GM12878 (cell line): Measurements from ENCODE around the gene MANEAL. TPM values are rescaled to one million over a fixed set of nuclear protein-coding genes. Genes with fewer than 3 reads are reported as not detected.

Experiments
- ATAC-seq: fragments of 200-7000 bp; cut with Tn5 transposase; 3 replicates; pipeline ENCODE4 v1.9.1; 2020; ENCODE audit warnings: mild to moderate bottlenecking, moderate library complexity
- BruUV-seq: library from RNA; stranded (reverse); fragments of 400-500 nt; replicated peaks from 2 replicates; lab custom pipeline; 2021; lab: Mats Ljungman, UMichigan
- CTCF ChIA-PET: fragments of 300-600 bp; sonication (Branson Sonifier 250); formaldehyde crosslinking; extraction: SDS; loops from one replicate; lab custom pipeline; 2021; ENCODE audit warnings: inconsistent platforms; lab: Yijun Ruan, JAX
- POLR2A ChIA-PET: fragments of 350-600 bp; formaldehyde crosslinking; extraction: SDS; loops from one replicate; lab custom pipeline; 2021; ENCODE audit warnings: inconsistent platforms; lab: Charles Lee
- RAD21 ChIA-PET: fragments of 300-600 bp; sonication (Branson Sonifier 250); formaldehyde crosslinking; loops from one replicate; lab custom pipeline; 2023; ENCODE audit warnings: antibody characterized with exemption; ENCODE audit not compliant: unreplicated experiment; lab: Charles Lee
- SMC1A ChIA-PET: fragments of 300-600 bp; sonication (Branson Sonifier 250); formaldehyde crosslinking; loops from one replicate; lab custom pipeline; 2023; ENCODE audit not compliant: unreplicated experiment, uncharacterized antibody; lab: Charles Lee
- DNase-seq: peaks from one replicate; pipeline ENCODE4 v3.0.0-alpha.2; 2011; ENCODE audit warnings: low read depth, low spot score
- FAIRE-seq: peaks from 3 replicates; lab custom pipeline; 2011; peaks lifted over from hg19 to GRCh38; lab: Jason Lieb, UNC
- H2AFZ ChIP-seq: 2 replicates; pipeline ENCODE4 v1.6.0; 2011; ENCODE audit warnings: low read depth, low read length, control low read depth; ENCODE audit not compliant: control insufficient read depth
- H3K27ac ChIP-seq: 2 replicates; pipeline ENCODE4 v1.5.1; 2011; ENCODE audit warnings: control low read depth; ENCODE audit not compliant: control insufficient read depth, insufficient read depth
- H3K27me3 ChIP-seq, 2 experiments: replicated peaks in 1 of 2; 2 replicates each; pipeline versions ENCODE4 v1.6.0 to v1.6.1; 2011; ENCODE audit warnings: low read length in 1 of 2; ENCODE audit not compliant: control insufficient read depth in 2 of 2, insufficient read depth in 2 of 2
- H3K36me3 ChIP-seq, 2 experiments: 2 replicates each; pipeline ENCODE4 v1.5.1; 2011; ENCODE audit warnings: low read length in 1 of 2; ENCODE audit not compliant: control insufficient read depth in 2 of 2, insufficient read depth in 2 of 2
- H3K4me1 ChIP-seq: 2 replicates; pipeline ENCODE4 v1.6.1; 2011; ENCODE audit warnings: mild to moderate bottlenecking, low read length, moderate library complexity, mixed read lengths; ENCODE audit not compliant: control insufficient read depth, insufficient read depth
- H3K4me2 ChIP-seq: 2 replicates; pipeline ENCODE4 v1.6.0; 2011; ENCODE audit warnings: control low read depth; ENCODE audit not compliant: control insufficient read depth, insufficient read depth
- H3K4me3 ChIP-seq: fragments of 200-600 bp; sonication (generic); 2 replicates; pipeline ENCODE4 v1.5.1; 2016
- H3K79me2 ChIP-seq: 2 replicates; pipeline ENCODE4 v1.6.0; 2011; ENCODE audit warnings: low read length; ENCODE audit not compliant: control insufficient read depth, insufficient read depth
- H3K9ac ChIP-seq: 2 replicates; pipeline ENCODE4 v1.8.0; 2011; ENCODE audit warnings: low read length, control low read depth, mixed read lengths; ENCODE audit not compliant: control insufficient read depth, insufficient read depth
- H3K9me3 ChIP-seq: replicated peaks from 3 replicates; pipeline ENCODE4 v1.5.1; 2011; ENCODE audit warnings: mild to moderate bottlenecking, low read length; ENCODE audit not compliant: control insufficient read depth, insufficient read depth
- H4K20me1 ChIP-seq: 2 replicates; pipeline ENCODE4 v1.6.0; 2011; ENCODE audit not compliant: control insufficient read depth, insufficient read depth
- CEBPB ChIP-seq, 2 experiments: fragments of 150-350 bp in 1 of 2; IDR thresholded peaks; 2 replicates each; pipeline ENCODE4 v1.6.1; 2012 to 2014; ENCODE audit warnings: low read depth in 2 of 2, low read length in 2 of 2, borderline replicate concordance in 1 of 2, inconsistent platforms in 1 of 2
- DPF2 ChIP-seq: fragments of 450-650 bp; IDR thresholded peaks from 2 replicates; pipeline ENCODE4 v1.6.1; 2017; ENCODE audit warnings: mild to moderate bottlenecking
- E2F4 ChIP-seq: IDR thresholded peaks from 2 replicates; pipeline ENCODE4 v1.6.1; 2012; ENCODE audit warnings: low read depth, low read length, improper control_type of control experiment
- EP300 ChIP-seq, 2 experiments: fragments of 150-350 bp in 1 of 2; IDR thresholded peaks; 2 replicates each; pipeline ENCODE4 v1.6.1; 2011 to 2012; ENCODE audit warnings: low read depth in 2 of 2, low read length in 2 of 2, borderline replicate concordance in 1 of 2, improper control_type of control experiment in 1 of 2, inconsistent platforms in 1 of 2; ENCODE audit not compliant: control insufficient read depth in 1 of 2
- MEF2A ChIP-seq: IDR thresholded peaks from 2 replicates; pipeline ENCODE4 v1.6.1; 2011; ENCODE audit warnings: low read depth, mild to moderate bottlenecking, low read length, moderate library complexity; ENCODE audit not compliant: insufficient read depth
- NFYB ChIP-seq: IDR thresholded peaks from 2 replicates; pipeline ENCODE4 v1.6.1; 2011; ENCODE audit warnings: low read depth, mild to moderate bottlenecking, low read length, improper control_type of control experiment, moderate library complexity; ENCODE audit not compliant: insufficient read depth
- PRDM15 ChIP-seq: fragments of 450-650 bp; formaldehyde crosslinking; IDR thresholded peaks from 2 replicates; pipeline ENCODE4 v1.4.0; 2020; ENCODE audit warnings: mild to moderate bottlenecking, moderate library complexity
- YY1 ChIP-seq: IDR thresholded peaks from 2 replicates; pipeline ENCODE4 v1.6.1; 2011; ENCODE audit warnings: low read depth, mild to moderate bottlenecking, low read length
- ZNF24 ChIP-seq: fragments of 450-650 bp; IDR thresholded peaks from 2 replicates; pipeline ENCODE4 v1.6.1; 2017; ENCODE audit warnings: antibody characterized with exemption, mild to moderate bottlenecking
- WGBS: methylation state at CpG from one replicate; pipeline ENCODE4 v1.1.6; 2016; ENCODE audit warnings: low lambda C conversion rate; ENCODE audit not compliant: insufficient replicate concordance, insufficient coverage; ENCODE audit errors: missing lambda C conversion rate; 5-methylcytosine and 5-hydroxymethylcytosine counted together
- in situ Hi-C: fragments of 300-500 bp; cut with MboI; formaldehyde crosslinking; loops from 9 replicates; pipeline ENCODE4 v1.14.3; 2018; ENCODE audit warnings: mixed read lengths
- intact Hi-C: fragments of 100-400 bp; cut with micrococcal nuclease; formaldehyde crosslinking; loops from one replicate; pipeline ENCODE4 v1.14.2; 2022; ENCODE audit not compliant: unreplicated experiment
- polyA plus RNA-seq, 11 experiments: library from polyadenylated mRNA; depleted of rRNA in 4 of 11; unstranded in 6 of 11; stranded (reverse) in 5 of 11; fragments of >200 nt; fragmentation: Nextera tagmentation in 4 of 11; fragmentation: Illumina TruSeq in 1 of 11; extraction: Ambion mirVana in 4 of 11; extraction: Trizol in 1 of 11; gene quantifications; 1 replicate in 1 of 11; 2 replicates in 10 of 11; pipeline versions ENCODE4 v1.2.1 to v1.2.3, GENCODE V29; 2011 to 2016; ENCODE audit warnings: inconsistent platforms in 2 of 11, missing spikeins in 2 of 11, low read depth in 1 of 11
- total RNA-seq, 4 experiments: library from RNA; depleted of rRNA in 3 of 4; stranded (reverse); fragments of >200 nt in 3 of 4; fragmentation: Illumina TruSeq in 1 of 4; extraction: Trizol in 1 of 4; gene quantifications; 2 replicates each; pipeline versions ENCODE4 v1.2.1 to v1.2.3, GENCODE V29; 2013 to 2021
- TF ChIP-seq, protein P1 (sequence below): fragments of 450-650 bp; IDR thresholded peaks from 2 replicates; pipeline ENCODE4 v1.6.1; 2017; ENCODE audit warnings: antibody characterized with exemption, mild to moderate bottlenecking, moderate library complexity

MANEAL gene
- total and polyA plus RNA-seq, 10 of the 15 experiments (the other 5 are each of a cell fraction or from before 2014, with no cell fraction given) = 0.83 to 11.1 (median 5.7) TPM

DNA sequence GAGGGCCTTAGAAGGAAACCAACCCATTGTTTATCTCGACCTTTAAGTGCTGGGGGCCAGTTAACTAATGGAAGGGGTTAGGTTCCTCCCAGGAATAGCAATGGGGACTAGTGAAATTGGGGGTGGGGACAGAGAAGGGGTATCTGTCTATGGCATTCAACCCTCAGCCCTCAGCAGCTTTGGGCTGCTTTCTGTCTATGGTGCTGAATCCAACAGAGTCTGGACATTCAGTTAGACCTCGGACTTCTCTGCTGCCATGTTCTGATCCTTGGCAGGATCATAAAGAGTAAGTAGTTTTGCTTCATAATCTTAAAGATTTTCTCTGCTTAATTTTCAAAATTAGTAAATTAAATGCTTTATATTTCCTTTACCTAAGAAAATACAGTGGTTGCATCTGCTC is 26.2 kb upstream of the MANEAL start:
- RAD21 ChIA-PET = no interaction called here
- CTCF ChIA-PET = no interaction called here

More for the DNA sequence above, 26.2 kb upstream of the MANEAL start:
- no TSS peak for BruUV-seq
- POLR2A ChIA-PET = no interaction called here
- SMC1A ChIA-PET = no interaction called here
- Histone ChIP-seq H3K9me3 (no peaks in the 10 kb centered on the region; the same call in 2 of the 3 replicates), H3K4me3 (no peak overlapping the region), H3K9ac (no peak overlapping the region), H3K4me2 (no peak overlapping the region), H2AFZ (no peak overlapping the region), H4K20me1 (no peaks in the 10 kb centered on the region), H3K36me3 (no peaks in the 10 kb centered on the region), H3K27me3 (peaks cover 5 to 14% of the 10 kb centered on the region in 2 experiments; a peak in 3 of 4 replicates), H3K4me1 (no peaks in the 10 kb centered on the region), H3K79me2 (no peaks in the 10 kb centered on the region), H3K27ac (no peak overlapping the region)
- TF ChIP-seq EP300 (IDR thresholded peaks at IDR 0.05; ENCODE audit: borderline replicate concordance in 1 of 2, control insufficient read depth in 1 of 2, low read depth in 2 of 2, low read length in 2 of 2) = no peak
- no peak for TF ChIP-seq DPF2
- TF ChIP-seq E2F4 = no peak
- no peak for TF ChIP-seq YY1
- TF ChIP-seq, protein P1, sequence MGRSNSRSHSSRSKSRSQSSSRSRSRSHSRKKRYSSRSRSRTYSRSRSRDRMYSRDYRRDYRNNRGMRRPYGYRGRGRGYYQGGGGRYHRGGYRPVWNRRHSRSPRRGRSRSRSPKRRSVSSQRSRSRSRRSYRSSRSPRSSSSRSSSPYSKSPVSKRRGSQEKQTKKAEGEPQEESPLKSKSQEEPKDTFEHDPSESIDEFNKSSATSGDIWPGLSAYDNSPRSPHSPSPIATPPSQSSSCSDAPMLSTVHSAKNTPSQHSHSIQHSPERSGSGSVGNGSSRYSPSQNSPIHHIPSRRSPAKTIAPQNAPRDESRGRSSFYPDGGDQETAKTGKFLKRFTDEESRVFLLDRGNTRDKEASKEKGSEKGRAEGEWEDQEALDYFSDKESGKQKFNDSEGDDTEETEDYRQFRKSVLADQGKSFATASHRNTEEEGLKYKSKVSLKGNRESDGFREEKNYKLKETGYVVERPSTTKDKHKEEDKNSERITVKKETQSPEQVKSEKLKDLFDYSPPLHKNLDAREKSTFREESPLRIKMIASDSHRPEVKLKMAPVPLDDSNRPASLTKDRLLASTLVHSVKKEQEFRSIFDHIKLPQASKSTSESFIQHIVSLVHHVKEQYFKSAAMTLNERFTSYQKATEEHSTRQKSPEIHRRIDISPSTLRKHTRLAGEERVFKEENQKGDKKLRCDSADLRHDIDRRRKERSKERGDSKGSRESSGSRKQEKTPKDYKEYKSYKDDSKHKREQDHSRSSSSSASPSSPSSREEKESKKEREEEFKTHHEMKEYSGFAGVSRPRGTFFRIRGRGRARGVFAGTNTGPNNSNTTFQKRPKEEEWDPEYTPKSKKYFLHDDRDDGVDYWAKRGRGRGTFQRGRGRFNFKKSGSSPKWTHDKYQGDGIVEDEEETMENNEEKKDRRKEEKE = no peak
- no peak for TF ChIP-seq NFYB
- TF ChIP-seq PRDM15 = no peak
- no peak for TF ChIP-seq MEF2A
- no peak for TF ChIP-seq ZNF24
- no peak for TF ChIP-seq CEBPB (IDR thresholded peaks at IDR 0.05; ENCODE audit: borderline replicate concordance in 1 of 2, low read depth in 2 of 2, low read length in 2 of 2)
- DNase-seq (no peak), ATAC-seq (no peak), FAIRE-seq (no peak)
- in situ Hi-C loops (no loop called here), intact Hi-C loops (no loop called here)
- 0% methylated on average over 2 of the region's 2 CpGs for WGBS
